HEK293T (cell line): ENCODE results near the gene CRYGS.

Experiments used
- ARNT ChIP-seq: fragments of 450-650 bp; IDR thresholded peaks from 2 replicates; pipeline ENCODE4 v1.6.1; 2017; ENCODE audit warnings: mild to moderate bottlenecking
- BHLHE40 ChIP-seq: fragments of 450-650 bp; IDR thresholded peaks from 2 replicates; pipeline ENCODE4 v1.6.1; 2016; ENCODE audit warnings: mild to moderate bottlenecking, moderate library complexity, borderline replicate concordance
- CTBP1 ChIP-seq: fragments of 450-650 bp; IDR thresholded peaks from 2 replicates; pipeline ENCODE4 v1.6.1; 2016; ENCODE audit warnings: borderline replicate concordance
- FOXA1 ChIP-seq: fragments of 450-650 bp; IDR thresholded peaks from 2 replicates; pipeline ENCODE4 v1.6.1; 2016; ENCODE audit warnings: mild to moderate bottlenecking
- FOXK2 ChIP-seq: fragments of 450-650 bp; IDR thresholded peaks from 2 replicates; pipeline ENCODE4 v1.6.1; 2016; ENCODE audit warnings: mild to moderate bottlenecking
- FOXM1 ChIP-seq: fragments of 450-650 bp; IDR thresholded peaks from 2 replicates; pipeline ENCODE4 v1.6.1; 2017; ENCODE audit warnings: mild to moderate bottlenecking, borderline replicate concordance
- HDGF ChIP-seq: fragments of 450-650 bp; IDR thresholded peaks from 2 replicates; pipeline ENCODE4 v1.6.1; 2017; ENCODE audit warnings: antibody characterized with exemption, borderline replicate concordance
- LEF1 ChIP-seq: fragments of 450-650 bp; IDR thresholded peaks from 2 replicates; pipeline ENCODE4 v1.6.1; 2017; ENCODE audit warnings: mild to moderate bottlenecking, borderline replicate concordance
- NFRKB ChIP-seq: fragments of 450-650 bp; IDR thresholded peaks from 2 replicates; pipeline ENCODE4 v1.6.1; 2016; ENCODE audit warnings: mild to moderate bottlenecking, moderate library complexity
- SP1 ChIP-seq: fragments of 450-650 bp; IDR thresholded peaks from 2 replicates; pipeline ENCODE4 v1.6.1; 2017
- SUZ12 ChIP-seq: fragments of 450-650 bp; IDR thresholded peaks from 2 replicates; pipeline ENCODE4 v1.6.1; 2016; ENCODE audit warnings: mild to moderate bottlenecking
- TARDBP ChIP-seq: fragments of 450-650 bp; IDR thresholded peaks from 2 replicates; pipeline ENCODE4 v1.6.1; 2016
- ZNF384 ChIP-seq: fragments of 450-650 bp; IDR thresholded peaks from 2 replicates; pipeline ENCODE4 v1.6.1; 2016

DNA sequence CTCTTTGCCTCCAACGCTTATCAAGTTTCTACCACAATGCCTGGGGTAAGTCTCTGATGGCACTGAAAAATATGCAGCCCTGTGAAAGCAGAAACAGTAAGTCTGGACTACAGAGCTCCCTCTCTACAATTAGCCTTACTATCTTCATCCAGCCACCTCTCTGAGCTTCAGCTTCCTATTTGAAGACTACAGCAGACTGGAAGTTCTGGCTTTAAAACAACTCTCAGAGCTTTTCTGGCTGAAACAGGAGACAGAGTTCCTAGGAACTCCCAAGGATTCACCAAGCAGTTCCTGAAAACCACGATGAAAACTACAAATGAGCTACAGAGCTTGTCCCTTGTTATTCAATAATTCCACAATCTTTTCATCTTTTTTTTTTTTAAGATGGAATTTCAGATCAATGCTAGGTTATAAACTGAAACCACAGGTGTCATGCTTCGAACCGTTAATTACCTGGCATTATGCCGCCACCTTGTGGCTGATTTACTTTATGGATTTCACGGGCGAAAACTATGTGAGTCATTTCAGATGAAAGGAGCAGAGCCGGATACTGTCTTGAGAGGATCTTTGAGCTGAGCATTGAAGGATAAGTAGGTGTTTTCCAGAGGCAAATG, 3.9 kb downstream of the CRYGS start:
- TF ChIP-seq HDGF (no peak), BHLHE40 (no peak), SP1 (no peak), SUZ12 (no peak), FOXK2 (no peak), FOXM1 (no peak), CTBP1 (no peak), LEF1 (no peak), FOXA1 (no peak), ARNT (no peak), TARDBP (no peak), ZNF384 (no peak), NFRKB (no peak)
